NCI-H1694 treated with DMSO at 0.1 percent for 48 hours (cell line): ENCODE data around the gene ADGRD2.

Source experiments
- DNase-seq: peaks from one replicate; lab custom pipeline; 2025; lab: John Stamatoyannopoulos, UW

Gene ADGRD2

GRCh38 chr9:124498499-124499146, 48.4 kb downstream of the ADGRD2 start:
- DNase-seq = no peak

GRCh38 chr9:124499216-124499615, 49.0 kb downstream of the ADGRD2 start:
- no peak for DNase-seq

GRCh38 chr9:124500028-124500795, 50.0 kb downstream of the ADGRD2 start:
- no peak for DNase-seq

GRCh38 chr9:124500796-124501611, 50.8 kb downstream of the ADGRD2 start:
- DNase-seq = no peak

- DNase-seq = no peak
Observed at GRCh38 chr9:124501771-124502320, 51.6 kb downstream of the ADGRD2 start.

GRCh38 chr9:124502711-124503702, 52.8 kb downstream of the ADGRD2 start:
- DNase-seq = no peak

- no peak for DNase-seq
Observed at GRCh38 chr9:124503713-124504529, 53.7 kb downstream of the ADGRD2 start.

- no peak for DNase-seq
Observed at GRCh38 chr9:124504530-124505005, 54.3 kb downstream of the ADGRD2 start.

GRCh38 chr9:124505006-124505900, 55.0 kb downstream of the ADGRD2 start:
- DNase-seq = no peak

- DNase-seq = no peak
Observed at GRCh38 chr9:124505901-124506346, 55.7 kb downstream of the ADGRD2 start.

GRCh38 chr9:124506433-124506832, 56.2 kb downstream of the ADGRD2 start:
- no peak for DNase-seq

- DNase-seq = no peak
Observed at GRCh38 chr9:124506931-124507879, 57.0 kb downstream of the ADGRD2 start, which contains the start of gene NR5A1. TSS of gene NR5A1 (minus strand) at chr9:124507399. CDS start at chr9:124503395, 4,004 bp downstream.

- DNase-seq = no peak
Observed at GRCh38 chr9:124507880-124508423, 57.7 kb downstream of the ADGRD2 start.

- no peak for DNase-seq
Observed at GRCh38 chr9:124510650-124511425, 60.6 kb downstream of the ADGRD2 start.

- no peak for DNase-seq
Observed at GRCh38 chr9:124511426-124511840, 61.2 kb downstream of the ADGRD2 start.
